Tibial nerve (tissue), 4 donors: Measurements from ENCODE around the gene OGFRL1.

Source experiments
- EP300 ChIP-seq, 2 donors: sonication (generic); formaldehyde crosslinking; IDR thresholded peaks; one replicate each; pipeline ENCODE4 v1.6.1; 2017; ENCODE audit warnings: antibody characterized with exemption in 2 of 2, mild to moderate bottlenecking in 1 of 2
- POLR2A ChIP-seq, 2 donors: fragments of 450-650 bp; IDR thresholded peaks; one replicate each; pipeline ENCODE4 v1.6.1; 2017; ENCODE audit warnings: antibody characterized with exemption in 2 of 2, mild to moderate bottlenecking in 2 of 2, moderate library complexity in 2 of 2
- TF ChIP-seq, protein P1 (sequence below), 5 experiments: fragments of 200-600 bp in 3 of 5; fragments of 450-650 bp in 2 of 5; sonication (generic) in 3 of 5; IDR thresholded peaks; one replicate each; pipeline ENCODE4 v1.5.1; 2016 to 2019; ENCODE audit warnings: antibody characterized with exemption in 5 of 5, mild to moderate bottlenecking in 3 of 5, moderate library complexity in 2 of 5

DNA sequence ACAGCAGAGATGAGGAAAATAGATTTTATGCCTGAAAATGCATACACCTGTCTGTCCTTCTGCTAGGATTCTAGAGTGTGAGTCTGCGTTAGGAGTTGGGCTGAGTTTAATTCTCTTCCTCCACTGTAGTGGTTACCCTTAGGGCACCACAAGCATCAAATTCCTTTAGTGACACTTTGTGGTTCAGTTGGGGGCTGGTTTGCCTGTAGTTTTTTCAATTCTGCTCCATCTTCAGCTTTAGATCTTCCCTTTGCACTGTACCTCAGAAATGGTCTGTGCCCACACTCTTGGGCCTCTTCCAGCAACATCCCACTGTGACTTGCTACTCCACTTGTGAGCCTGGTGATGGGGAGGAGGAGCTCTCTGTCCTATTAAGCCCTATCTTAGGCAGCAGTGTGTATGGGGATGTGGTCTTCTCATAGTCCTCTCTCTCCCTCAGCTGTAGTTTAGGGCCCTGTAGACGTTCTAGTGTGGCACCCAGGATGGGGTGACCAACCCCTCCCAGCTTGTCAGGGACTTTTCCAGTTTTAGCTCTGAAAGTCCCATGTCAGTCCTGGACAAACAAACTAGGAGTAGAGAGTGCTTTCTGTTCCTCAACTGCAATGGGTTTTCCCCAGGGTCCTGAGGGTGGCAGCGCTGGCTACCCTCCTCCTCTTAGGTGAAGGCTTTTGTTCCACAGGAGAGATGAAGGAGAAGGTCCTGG lies 19.7 kb upstream of the OGFRL1 start:
- TF ChIP-seq, protein P1, sequence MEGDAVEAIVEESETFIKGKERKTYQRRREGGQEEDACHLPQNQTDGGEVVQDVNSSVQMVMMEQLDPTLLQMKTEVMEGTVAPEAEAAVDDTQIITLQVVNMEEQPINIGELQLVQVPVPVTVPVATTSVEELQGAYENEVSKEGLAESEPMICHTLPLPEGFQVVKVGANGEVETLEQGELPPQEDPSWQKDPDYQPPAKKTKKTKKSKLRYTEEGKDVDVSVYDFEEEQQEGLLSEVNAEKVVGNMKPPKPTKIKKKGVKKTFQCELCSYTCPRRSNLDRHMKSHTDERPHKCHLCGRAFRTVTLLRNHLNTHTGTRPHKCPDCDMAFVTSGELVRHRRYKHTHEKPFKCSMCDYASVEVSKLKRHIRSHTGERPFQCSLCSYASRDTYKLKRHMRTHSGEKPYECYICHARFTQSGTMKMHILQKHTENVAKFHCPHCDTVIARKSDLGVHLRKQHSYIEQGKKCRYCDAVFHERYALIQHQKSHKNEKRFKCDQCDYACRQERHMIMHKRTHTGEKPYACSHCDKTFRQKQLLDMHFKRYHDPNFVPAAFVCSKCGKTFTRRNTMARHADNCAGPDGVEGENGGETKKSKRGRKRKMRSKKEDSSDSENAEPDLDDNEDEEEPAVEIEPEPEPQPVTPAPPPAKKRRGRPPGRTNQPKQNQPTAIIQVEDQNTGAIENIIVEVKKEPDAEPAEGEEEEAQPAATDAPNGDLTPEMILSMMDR (IDR thresholded peaks at IDR 0.05) = no peak
- no peak for TF ChIP-seq POLR2A (IDR thresholded peaks at IDR 0.05)
- TF ChIP-seq EP300 (IDR thresholded peaks at IDR 0.05) = no peak
